Mesothelial cell of epicardium (in vitro differentiated cells): ENCODE results near the gene ACTA1. TPM values are rescaled to one million over a fixed set of nuclear protein-coding genes. Genes with fewer than 3 reads are reported as not detected.

ENCODE experiments used
- DNase-seq, 2 experiments: peaks; one replicate each; pipeline ENCODE4 v3.0.0; 2021; ENCODE audit warnings: low spot score in 2 of 2; ENCODE audit not compliant: unreplicated experiment in 2 of 2
- H3K27ac Mint-ChIP-seq: 2 replicates; pipeline ENCODE4 v1.8.0; 2021; ENCODE audit warnings: mixed read lengths
- H3K27me3 Mint-ChIP-seq: 2 replicates; pipeline ENCODE4 v1.8.0; 2021; ENCODE audit warnings: low read depth, mixed read lengths
- H3K36me3 Mint-ChIP-seq: 2 replicates; pipeline ENCODE4 v1.8.0; 2021; ENCODE audit warnings: mixed read lengths
- H3K4me1 Mint-ChIP-seq: 2 replicates; pipeline ENCODE4 v1.8.0; 2021; ENCODE audit warnings: mixed read lengths
- H3K4me3 Mint-ChIP-seq: 2 replicates; pipeline ENCODE4 v1.8.0; 2021; ENCODE audit warnings: mild to moderate bottlenecking, moderate library complexity, mixed read lengths
- H3K9me3 Mint-ChIP-seq: 2 replicates; pipeline ENCODE4 v1.8.0; 2021; ENCODE audit warnings: mixed read lengths
- total RNA-seq: library from RNA; stranded (reverse); gene quantifications from 3 replicates; pipeline ENCODE4 v1.2.1, GENCODE V29; 2021
- TF ChIP-seq, protein P1 (sequence below): fragments of 200-600 bp; sonication (generic); IDR thresholded peaks from one replicate; pipeline ENCODE4 v1.5.0; 2021; ENCODE audit warnings: antibody characterized with exemption; ENCODE audit not compliant: unreplicated experiment

ACTA1 gene
- total RNA-seq, 1 donor from 2014 or later: 3.6 TPM

- Mint-ChIP-seq H3K4me1 (peaks cover 26% of the 10 kb centered on the region), H3K9me3 (no peaks in the 10 kb centered on the region), H3K27me3 (peaks cover 34% of the 10 kb centered on the region), H3K4me3 (no peak overlapping the region), H3K36me3 (no peaks in the 10 kb centered on the region), H3K27ac (no peak overlapping the region)
- DNase-seq: no peak
- TF ChIP-seq, protein P1, sequence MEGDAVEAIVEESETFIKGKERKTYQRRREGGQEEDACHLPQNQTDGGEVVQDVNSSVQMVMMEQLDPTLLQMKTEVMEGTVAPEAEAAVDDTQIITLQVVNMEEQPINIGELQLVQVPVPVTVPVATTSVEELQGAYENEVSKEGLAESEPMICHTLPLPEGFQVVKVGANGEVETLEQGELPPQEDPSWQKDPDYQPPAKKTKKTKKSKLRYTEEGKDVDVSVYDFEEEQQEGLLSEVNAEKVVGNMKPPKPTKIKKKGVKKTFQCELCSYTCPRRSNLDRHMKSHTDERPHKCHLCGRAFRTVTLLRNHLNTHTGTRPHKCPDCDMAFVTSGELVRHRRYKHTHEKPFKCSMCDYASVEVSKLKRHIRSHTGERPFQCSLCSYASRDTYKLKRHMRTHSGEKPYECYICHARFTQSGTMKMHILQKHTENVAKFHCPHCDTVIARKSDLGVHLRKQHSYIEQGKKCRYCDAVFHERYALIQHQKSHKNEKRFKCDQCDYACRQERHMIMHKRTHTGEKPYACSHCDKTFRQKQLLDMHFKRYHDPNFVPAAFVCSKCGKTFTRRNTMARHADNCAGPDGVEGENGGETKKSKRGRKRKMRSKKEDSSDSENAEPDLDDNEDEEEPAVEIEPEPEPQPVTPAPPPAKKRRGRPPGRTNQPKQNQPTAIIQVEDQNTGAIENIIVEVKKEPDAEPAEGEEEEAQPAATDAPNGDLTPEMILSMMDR: no peak
These were observed 21.8 kb downstream of the ACTA1 start for GRCh38 chr1:229412056-229412455.

GRCh38 chr1:229411434-229412055, 22.3 kb downstream of the ACTA1 start:
- H3K4me3 Mint-ChIP-seq: no peak overlapping the region
- H3K27ac Mint-ChIP-seq: no peak overlapping the region
- peaks cover 30% of the 10 kb centered on the region for H3K4me1 Mint-ChIP-seq
- no peaks in the 10 kb centered on the region for H3K9me3 Mint-ChIP-seq
- H3K36me3 Mint-ChIP-seq: no peaks in the 10 kb centered on the region
- TF ChIP-seq, protein P1: no peak
- DNase-seq: no peak
- H3K27me3 Mint-ChIP-seq: peaks cover 39% of the 10 kb centered on the region

GRCh38 chr1:229410692-229411433, 23.0 kb downstream of the ACTA1 start:
- peaks cover 46% of the 10 kb centered on the region for H3K27me3 Mint-ChIP-seq

DNA sequence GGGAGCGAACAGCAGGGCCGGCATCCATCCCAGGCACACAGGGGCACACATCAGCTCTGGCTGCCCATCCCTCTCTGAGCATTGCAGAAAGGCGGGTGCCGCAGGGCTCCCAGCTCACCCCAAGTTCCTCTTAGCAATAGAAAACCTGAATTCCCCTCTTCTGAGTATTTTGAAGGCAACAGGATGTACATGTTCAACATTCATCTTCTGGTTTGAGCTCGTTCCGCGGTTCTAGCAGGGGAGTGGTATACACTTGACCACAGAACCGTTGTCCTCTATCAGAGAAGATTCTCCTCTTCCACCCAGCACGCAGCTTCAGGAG, 23.6 kb downstream of the ACTA1 start:
- Mint-ChIP-seq H3K4me1 (peaks cover 30% of the 10 kb centered on the region), H3K27me3 (peaks cover 51% of the 10 kb centered on the region), H3K27ac (no peak overlapping the region), H3K36me3 (no peaks in the 10 kb centered on the region), H3K4me3 (no peak overlapping the region), H3K9me3 (no peaks in the 10 kb centered on the region)
- no peak for DNase-seq
- TF ChIP-seq, protein P1: no peak

More at GRCh38 chr1:229410692-229411433, 23.0 kb downstream of the ACTA1 start:
- Mint-ChIP-seq H3K27ac (no peak overlapping the region), H3K36me3 (no peaks in the 10 kb centered on the region), H3K4me3 (no peak overlapping the region), H3K4me1 (peaks cover 30% of the 10 kb centered on the region), H3K9me3 (no peaks in the 10 kb centered on the region)
- TF ChIP-seq, protein P1: no peak
- no peak for DNase-seq

DNA sequence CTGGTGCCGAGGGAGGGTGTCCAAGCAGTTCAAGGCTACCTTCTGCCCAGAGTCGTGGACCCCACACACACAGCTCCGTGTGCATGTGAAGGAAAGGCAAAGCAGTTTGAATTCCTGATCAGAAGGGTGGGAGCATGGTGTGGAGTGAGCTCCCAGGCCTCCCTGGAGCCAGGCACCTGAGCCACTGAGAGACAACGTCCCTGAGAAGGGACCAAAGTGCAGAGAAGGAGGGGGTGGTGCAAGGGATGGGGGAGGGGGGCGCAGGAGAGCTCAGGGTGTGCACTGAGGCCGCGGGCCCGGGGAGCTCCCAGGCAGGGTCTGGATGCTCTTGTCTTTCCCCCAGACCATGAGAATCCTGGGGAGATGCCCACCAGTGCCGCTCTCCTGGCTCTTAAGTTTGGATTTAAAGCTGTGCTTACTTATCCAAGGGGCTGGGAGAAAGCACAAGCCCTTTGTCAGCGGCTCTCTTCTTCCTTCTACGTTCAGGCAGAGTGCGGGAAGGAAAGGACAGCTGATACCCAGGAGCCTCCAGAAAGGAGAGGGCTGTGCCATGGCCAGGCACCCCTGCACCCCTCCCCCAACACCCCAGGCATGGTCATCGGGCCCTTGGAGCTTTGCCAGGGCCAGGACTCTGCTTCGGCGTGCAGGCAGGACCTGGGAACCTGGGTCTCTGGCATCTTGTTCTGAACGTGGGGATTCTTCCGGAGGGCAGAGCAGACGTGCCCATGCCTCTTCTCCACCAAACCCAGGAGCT, 24.1 kb downstream of the ACTA1 start:
- no peak overlapping the region for H3K27ac Mint-ChIP-seq
- no peaks in the 10 kb centered on the region for H3K36me3 Mint-ChIP-seq
- DNase-seq: no peak
- H3K4me1 Mint-ChIP-seq: peaks cover 30% of the 10 kb centered on the region
- TF ChIP-seq, protein P1: no peak
- H3K4me3 Mint-ChIP-seq: no peak overlapping the region
- peaks cover 55% of the 10 kb centered on the region for H3K27me3 Mint-ChIP-seq
- no peaks in the 10 kb centered on the region for H3K9me3 Mint-ChIP-seq
